ENCODE measurements around the gene PHYHD1.

PHYHD1 gene

DNA sequence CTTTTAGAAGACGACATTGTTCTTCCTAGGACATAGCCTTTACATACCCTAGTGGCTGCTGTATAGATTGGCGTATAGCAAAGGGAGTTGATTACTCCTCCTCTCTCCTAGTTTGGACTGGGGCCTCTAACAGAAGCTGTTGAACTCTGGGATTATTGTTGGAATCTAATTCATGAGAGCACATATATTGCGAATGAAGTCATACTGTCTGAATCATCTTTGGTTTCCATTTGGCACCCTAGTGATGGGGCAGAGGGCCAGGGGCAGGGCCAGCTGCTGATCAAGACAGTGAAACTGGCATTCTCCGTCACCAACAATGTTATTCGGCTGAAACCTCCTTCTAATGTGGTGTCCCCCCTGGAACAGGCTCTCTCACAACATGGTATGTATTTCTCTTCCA lies 67.0 kb downstream of the PHYHD1 start:
- DNase-seq = no peak

All from NCI-H1694 treated with DMSO at 0.1 percent for 48 hours (cell line).